Right lobe of liver (tissue), 4 donors: Measurements from ENCODE around the gene IGF1R.

Experiments
- CTCF ChIP-seq, 4 donors: fragments of 200-600 bp in 3 of 4; fragments of 450-650 bp in 1 of 4; IDR thresholded peaks; one replicate each; pipeline versions ENCODE4 v1.5.1 to v1.8.0; 2016 to 2022; ENCODE audit warnings: antibody characterized with exemption in 4 of 4, mild to moderate bottlenecking in 2 of 4
- POLR2A ChIP-seq: fragments of 450-650 bp; IDR thresholded peaks from one replicate; pipeline ENCODE4 v1.6.1; 2017; ENCODE audit warnings: antibody characterized with exemption, mild to moderate bottlenecking
- donor health status: DM: no; HTN: no; CAD: no.
- donor health status: DM: no; HTN: no; CAD: no.
- donor health status: DM: no; HTN: yes; CAD: no.

GRCh38 chr15:98887976-98888375 lies 239.6 kb downstream of the IGF1R start:
- no peak for TF ChIP-seq CTCF (IDR thresholded peaks at IDR 0.05)
- TF ChIP-seq POLR2A = no peak
